OCI-LY3 (cell line): ENCODE results near the gene TCF12.

Experiments
- H2AFZ ChIP-seq: fragments of 200-600, 300-600 bp; shearing (Covaris generic); 2 replicates; pipeline ENCODE4 v1.6.0; 2014; ENCODE audit warnings: antibody characterized with exemption, low read depth, low read length
- H3K27ac ChIP-seq: fragments of 200-600, 300-600 bp; sonication (generic); 2 replicates; pipeline ENCODE4 v1.5.1; 2014; ENCODE audit warnings: mild to moderate bottlenecking, low read length, moderate library complexity, mixed read lengths
- H3K27me3 ChIP-seq: fragments of 200-600, 300-600 bp; sonication (generic); 2 replicates; pipeline ENCODE4 v1.6.1; 2014; ENCODE audit warnings: low read depth, low read length, mixed read lengths
- H3K36me3 ChIP-seq: fragments of 200-600, 300-600 bp; sonication (generic); replicated peaks from 2 replicates; pipeline ENCODE3; 2014; ENCODE audit warnings: low read depth, low read length, mixed read lengths
- H3K4me1 ChIP-seq: fragments of 300-600, 200-600 bp; sonication (generic); 2 replicates; pipeline ENCODE4 v1.6.1; 2014; ENCODE audit warnings: low read length, mixed read lengths
- H3K4me2 ChIP-seq: fragments of 200-600, 300-600 bp; sonication (generic); 2 replicates; pipeline ENCODE4 v1.6.1; 2014; ENCODE audit warnings: low read length, mixed read lengths
- H3K4me3 ChIP-seq: fragments of 300-600, 200-600 bp; sonication (generic); 2 replicates; pipeline ENCODE4 v1.5.1; 2014; ENCODE audit warnings: antibody characterized with exemption, mild to moderate bottlenecking, low read length, moderate library complexity
- H3K79me2 ChIP-seq: fragments of 300-600, 200-600 bp; shearing (Covaris generic); 2 replicates; pipeline ENCODE4 v1.6.1; 2014; ENCODE audit warnings: mild to moderate bottlenecking, low read length, mixed read lengths
- H3K9ac ChIP-seq: fragments of 300-600, 200-600 bp; shearing (Covaris generic); 2 replicates; pipeline ENCODE4 v1.6.0; 2014; ENCODE audit warnings: mild to moderate bottlenecking, low read length, moderate library complexity
- H3K9me3 ChIP-seq: fragments of 200-600, 300-600 bp; shearing (Covaris generic); 2 replicates; pipeline ENCODE4 v1.6.1; 2014; ENCODE audit warnings: low read length, mixed read lengths; ENCODE audit not compliant: insufficient read depth
- H4K20me1 ChIP-seq: fragments of 200-600, 300-600 bp; sonication (generic); 2 replicates; pipeline ENCODE4 v1.6.1; 2016; ENCODE audit warnings: low read length, mixed read lengths; ENCODE audit not compliant: insufficient read depth
- CTCF ChIP-seq: fragments of 200-600, 300-600 bp; sonication (generic); IDR thresholded peaks from 2 replicates; pipeline ENCODE4 v1.5.1; 2014; ENCODE audit warnings: antibody characterized with exemption, low read length, low read depth
- EZH2phosphoT487 ChIP-seq: fragments of 200-600 bp; shearing (Covaris generic); IDR thresholded peaks from 2 replicates; pipeline ENCODE4 v1.6.1; 2018; ENCODE audit warnings: antibody characterized with exemption, mixed run types, low read depth

Gene TCF12

GRCh38 chr15:57333487-57333886, 415.0 kb downstream of the TCF12 start:
- no peak overlapping the region for H3K27ac ChIP-seq
- H3K27me3 ChIP-seq: peaks cover 15% of the 10 kb centered on the region
- H3K9me3 ChIP-seq: no peaks in the 10 kb centered on the region
- H3K4me2 ChIP-seq: no peak overlapping the region
- TF ChIP-seq CTCF (no peak), EZH2phosphoT487 (no peak)
- H3K36me3 ChIP-seq: no peaks in the 10 kb centered on the region
- no peaks in the 10 kb centered on the region for H3K4me1 ChIP-seq
- no peak overlapping the region for H3K9ac ChIP-seq
- H2AFZ ChIP-seq: no peak overlapping the region
- H4K20me1 ChIP-seq: no peaks in the 10 kb centered on the region
- no peak overlapping the region for H3K4me3 ChIP-seq
- no peaks in the 10 kb centered on the region for H3K79me2 ChIP-seq

- peaks cover 14% of the 10 kb centered on the region for H3K27me3 ChIP-seq
- TF ChIP-seq EZH2phosphoT487: no peak
- TF ChIP-seq CTCF: no peak
- no peaks in the 10 kb centered on the region for H4K20me1 ChIP-seq
- no peaks in the 10 kb centered on the region for H3K36me3 ChIP-seq
- H3K4me2 ChIP-seq: no peak overlapping the region
- no peaks in the 10 kb centered on the region for H3K9me3 ChIP-seq
- H3K9ac ChIP-seq: no peak overlapping the region
- H3K4me3 ChIP-seq: no peak overlapping the region
- no peak overlapping the region for H2AFZ ChIP-seq
- no peaks in the 10 kb centered on the region for H3K79me2 ChIP-seq
- H3K4me1 ChIP-seq: no peaks in the 10 kb centered on the region
- H3K27ac ChIP-seq: no peak overlapping the region
Observed at GRCh38 chr15:57334257-57334656, 415.8 kb downstream of the TCF12 start.

GRCh38 chr15:57335293-57335715, 416.9 kb downstream of the TCF12 start:
- Histone ChIP-seq H3K9me3 (no peaks in the 10 kb centered on the region), H3K79me2 (no peaks in the 10 kb centered on the region), H3K9ac (no peak overlapping the region), H3K27ac (no peak overlapping the region), H2AFZ (no peak overlapping the region), H4K20me1 (no peaks in the 10 kb centered on the region), H3K4me1 (no peaks in the 10 kb centered on the region), H3K36me3 (no peaks in the 10 kb centered on the region), H3K4me2 (no peak overlapping the region), H3K27me3 (peaks cover 8% of the 10 kb centered on the region; the same call in 1 of the 2 replicates), H3K4me3 (no peak overlapping the region)
- TF ChIP-seq CTCF (no peak), EZH2phosphoT487 (no peak)

- H4K20me1 ChIP-seq: no peaks in the 10 kb centered on the region
- H3K4me1 ChIP-seq: no peaks in the 10 kb centered on the region
- H3K9me3 ChIP-seq: no peaks in the 10 kb centered on the region
- no peak overlapping the region for H3K4me2 ChIP-seq
- no peak overlapping the region for H3K9ac ChIP-seq
- no peaks in the 10 kb centered on the region for H3K79me2 ChIP-seq
- H3K36me3 ChIP-seq: no peaks in the 10 kb centered on the region
- H2AFZ ChIP-seq: no peak overlapping the region
- H3K27me3 ChIP-seq: peaks cover 8% of the 10 kb centered on the region; the same call in 1 of the 2 replicates
- TF ChIP-seq EZH2phosphoT487 (no peak), CTCF (no peak)
- no peak overlapping the region for H3K27ac ChIP-seq
- no peak overlapping the region for H3K4me3 ChIP-seq
Observed at GRCh38 chr15:57335719-57336118, 417.3 kb downstream of the TCF12 start.
